WTC11 (cell line): Measurements from ENCODE around the gene P2RY1. TPM values are rescaled to one million over a fixed set of nuclear protein-coding genes. Genes with fewer than 3 reads are reported as not detected.
"Not testable (repeated sequence)": the region's sequence is repeated elsewhere in the genome, so short reads cannot be mapped to it uniquely, and the experiment has no call there.

Experiments
- ATAC-seq: fragments of 200-7000 bp; cut with Tn5 transposase; 2 replicates; pipeline ENCODE4 v1.10.0; 2021; ENCODE audit warnings: mild to moderate bottlenecking, moderate library complexity
- CTCF ChIA-PET: fragments of 300-600 bp; sonication (Branson Sonifier 250); formaldehyde crosslinking; loops from one replicate; lab custom pipeline; 2021; ENCODE audit warnings: antibody characterized with exemption; lab: Charles Lee
- POLR2A ChIA-PET: fragments of 350-600 bp; sonication (Branson Sonifier 250); formaldehyde crosslinking; loops from one replicate; lab custom pipeline; 2021; ENCODE audit warnings: antibody characterized with exemption; lab: Charles Lee
- DNase-seq: peaks from one replicate; pipeline ENCODE4 v3.0.0; 2021; ENCODE audit warnings: low spot score
- H3K27ac Mint-ChIP-seq: 2 replicates; pipeline ENCODE4 v1.8.0; 2021; ENCODE audit warnings: mixed read lengths
- H3K27me3 Mint-ChIP-seq: 2 replicates; pipeline ENCODE4 v1.8.0; 2021; ENCODE audit warnings: low read depth, mild to moderate bottlenecking, moderate library complexity, mixed read lengths
- H3K36me3 Mint-ChIP-seq: 2 replicates; pipeline ENCODE4 v1.8.0; 2021; ENCODE audit warnings: mixed read lengths
- H3K4me1 Mint-ChIP-seq: 2 replicates; pipeline ENCODE4 v1.8.0; 2022; ENCODE audit warnings: mixed read lengths
- H3K4me3 Mint-ChIP-seq: 2 replicates; pipeline ENCODE4 v1.8.0; 2021; ENCODE audit warnings: mild to moderate bottlenecking, moderate library complexity, mixed read lengths
- H3K9me3 Mint-ChIP-seq: 2 replicates; pipeline ENCODE4 v1.8.0; 2021; ENCODE audit warnings: mixed read lengths
- AR ChIP-seq: fragments of 250-450 bp; sonication (Bioruptor Pico); IDR thresholded peaks from 2 replicates; pipeline ENCODE4 v1.9.0; 2021; ENCODE audit warnings: mild to moderate bottlenecking
- CREB1 ChIP-seq: sonication (generic); formaldehyde crosslinking; IDR thresholded peaks from 2 replicates; pipeline ENCODE4 v1.8.0; 2023; ENCODE audit warnings: mild to moderate bottlenecking, missing genetic modification reagents
- EMX1 ChIP-seq: fragments of 250-450 bp; sonication (Bioruptor Pico); IDR thresholded peaks from 2 replicates; pipeline ENCODE4 v1.8.0; 2021; ENCODE audit warnings: mild to moderate bottlenecking
- FOXP1 ChIP-seq: sonication (generic); formaldehyde crosslinking; IDR thresholded peaks from 2 replicates; pipeline ENCODE4 v1.8.0; 2022; ENCODE audit warnings: missing genetic modification reagents, mild to moderate bottlenecking, moderate library complexity, borderline replicate concordance
- GTF2I ChIP-seq: fragments of 250-450 bp; sonication (Bioruptor Pico); conservative IDR thresholded peaks from 2 replicates; pipeline ENCODE4 v1.4.0; 2021; ENCODE audit warnings: mild to moderate bottlenecking
- NFYB ChIP-seq: sonication (generic); formaldehyde crosslinking; conservative IDR thresholded peaks from 2 replicates; pipeline ENCODE4 v1.8.0; 2022; ENCODE audit warnings: low read depth, missing genetic modification reagents
- OVOL2 ChIP-seq: fragments of 250-450 bp; sonication (Bioruptor Pico); IDR thresholded peaks from 2 replicates; pipeline ENCODE4 v1.9.0; 2021; ENCODE audit warnings: mild to moderate bottlenecking, borderline replicate concordance
- SOX15 ChIP-seq: fragments of 250-450 bp; sonication (Bioruptor Pico); IDR thresholded peaks from 2 replicates; pipeline ENCODE4 v1.9.0; 2021; ENCODE audit warnings: mild to moderate bottlenecking
- ZNF219 ChIP-seq: sonication (generic); formaldehyde crosslinking; IDR thresholded peaks from 2 replicates; pipeline ENCODE4 v1.8.0; 2023; ENCODE audit warnings: missing genetic modification reagents, mild to moderate bottlenecking, borderline replicate concordance
- ZSCAN18 ChIP-seq: fragments of 250-450 bp; sonication (Bioruptor Pico); IDR thresholded peaks from 2 replicates; pipeline ENCODE4 v2.1.2; 2022; ENCODE audit warnings: mild to moderate bottlenecking, moderate library complexity
- total RNA-seq: library from RNA; stranded (reverse); gene quantifications from 3 replicates; pipeline ENCODE4 v1.2.3, GENCODE V29; 2021
- TF ChIP-seq, protein P1 (sequence below): fragments of 250-450 bp; sonication (Bioruptor Pico); IDR thresholded peaks from 2 replicates; pipeline ENCODE4 v1.8.0; 2021; ENCODE audit warnings: mild to moderate bottlenecking
- TF ChIP-seq, protein P2 (sequence below): sonication (generic); formaldehyde crosslinking; IDR thresholded peaks from 2 replicates; pipeline ENCODE4 v1.8.0; 2022; ENCODE audit warnings: missing genetic modification reagents
- TF ChIP-seq, protein P3 (sequence below): sonication (generic); formaldehyde crosslinking; IDR thresholded peaks from 2 replicates; pipeline ENCODE4 v1.8.1; 2022; ENCODE audit warnings: mild to moderate bottlenecking, missing genetic modification reagents, moderate library complexity, borderline replicate concordance

P2RY1 gene
- total RNA-seq, 1 experiment from 2014 or later: 47.2 TPM

DNA sequence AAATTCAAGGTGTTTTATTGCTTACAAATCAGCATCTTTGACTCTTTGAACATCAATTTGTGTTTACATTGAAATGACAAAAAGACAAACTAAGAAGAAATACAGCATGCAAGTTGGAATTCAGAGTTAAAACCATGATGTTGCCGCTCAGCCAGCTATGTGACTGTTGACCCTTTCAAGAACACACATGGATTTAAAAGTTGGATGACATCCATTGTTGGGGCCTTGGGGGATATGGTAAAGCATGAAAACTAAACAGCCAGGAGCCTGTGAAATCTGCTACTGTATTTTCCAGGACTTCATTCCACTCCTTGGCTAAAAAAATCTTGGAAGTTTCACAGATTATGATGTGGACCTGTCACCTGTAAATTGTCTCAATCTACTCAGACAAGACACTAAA, 4.6 kb downstream of the P2RY1 start (continued):
- TF ChIP-seq OVOL2 (CRISPR knock-in tag): no peak
- TF ChIP-seq, all 79 proteins: peak for 0

GRCh38 chr3:152841131-152841530, 6.2 kb downstream of the P2RY1 start:
- DNase-seq (no peak), ATAC-seq (no peak)
- POLR2A ChIA-PET: no interaction called here
- H3K4me3 Mint-ChIP-seq: no peak overlapping the region
- CTCF ChIA-PET: no interaction called here
- no peaks in the 10 kb centered on the region for H3K9me3 Mint-ChIP-seq
- peaks cover 43% of the 10 kb centered on the region for H3K4me1 Mint-ChIP-seq
- TF ChIP-seq FOXP1 (CRISPR knock-in tag) (no peak), GTF2I (no peak), AR (CRISPR knock-in tag) (no peak), CREB1 (CRISPR knock-in tag) (no peak)
- H3K27ac Mint-ChIP-seq: no peak overlapping the region
- peaks cover 43% of the 10 kb centered on the region for H3K36me3 Mint-ChIP-seq
- H3K27me3 Mint-ChIP-seq: peaks cover 5% of the 10 kb centered on the region

DNA sequence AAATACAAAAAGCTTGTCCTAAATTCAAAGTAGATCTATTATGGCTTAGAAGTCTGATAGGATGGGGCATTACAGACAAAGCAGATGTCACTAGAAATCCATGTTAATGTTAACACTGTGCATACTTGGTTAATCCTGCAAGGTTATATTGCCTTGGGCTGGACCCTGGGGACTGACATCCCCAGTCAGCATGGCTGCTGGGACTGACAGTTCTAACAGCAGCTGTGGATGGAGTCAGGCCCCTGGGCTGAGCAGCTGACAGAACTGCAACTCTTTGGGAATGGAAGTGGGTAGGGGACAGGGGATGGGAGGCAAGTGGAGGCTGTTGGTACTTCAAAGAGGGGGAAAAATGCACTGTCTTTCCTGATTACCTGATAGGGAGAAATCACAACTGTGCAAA, 7.5 kb downstream of the P2RY1 start:
- Mint-ChIP-seq H3K9me3 (no peaks in the 10 kb centered on the region; the same call in 1 of the 2 replicates), H3K27me3 (no peaks in the 10 kb centered on the region), H3K27ac (no peak overlapping the region), H3K4me3 (no peak overlapping the region), H3K36me3 (peaks cover 31% of the 10 kb centered on the region), H3K4me1 (peaks cover 30% of the 10 kb centered on the region)
- CTCF ChIA-PET: interaction anchor here (1.0 kb wide), 1 partner anchor 370 kb away, joined by 4 read pairs; no protein-coding TSS in a partner anchor
- TF ChIP-seq ZNF219 (CRISPR knock-in tag) (no peak), ZSCAN18 (CRISPR knock-in tag) (no peak)
- TF ChIP-seq, protein P1, sequence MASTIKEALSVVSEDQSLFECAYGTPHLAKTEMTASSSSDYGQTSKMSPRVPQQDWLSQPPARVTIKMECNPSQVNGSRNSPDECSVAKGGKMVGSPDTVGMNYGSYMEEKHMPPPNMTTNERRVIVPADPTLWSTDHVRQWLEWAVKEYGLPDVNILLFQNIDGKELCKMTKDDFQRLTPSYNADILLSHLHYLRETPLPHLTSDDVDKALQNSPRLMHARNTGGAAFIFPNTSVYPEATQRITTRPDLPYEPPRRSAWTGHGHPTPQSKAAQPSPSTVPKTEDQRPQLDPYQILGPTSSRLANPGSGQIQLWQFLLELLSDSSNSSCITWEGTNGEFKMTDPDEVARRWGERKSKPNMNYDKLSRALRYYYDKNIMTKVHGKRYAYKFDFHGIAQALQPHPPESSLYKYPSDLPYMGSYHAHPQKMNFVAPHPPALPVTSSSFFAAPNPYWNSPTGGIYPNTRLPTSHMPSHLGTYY (CRISPR knock-in tag): no peak
- TF ChIP-seq, protein P2, sequence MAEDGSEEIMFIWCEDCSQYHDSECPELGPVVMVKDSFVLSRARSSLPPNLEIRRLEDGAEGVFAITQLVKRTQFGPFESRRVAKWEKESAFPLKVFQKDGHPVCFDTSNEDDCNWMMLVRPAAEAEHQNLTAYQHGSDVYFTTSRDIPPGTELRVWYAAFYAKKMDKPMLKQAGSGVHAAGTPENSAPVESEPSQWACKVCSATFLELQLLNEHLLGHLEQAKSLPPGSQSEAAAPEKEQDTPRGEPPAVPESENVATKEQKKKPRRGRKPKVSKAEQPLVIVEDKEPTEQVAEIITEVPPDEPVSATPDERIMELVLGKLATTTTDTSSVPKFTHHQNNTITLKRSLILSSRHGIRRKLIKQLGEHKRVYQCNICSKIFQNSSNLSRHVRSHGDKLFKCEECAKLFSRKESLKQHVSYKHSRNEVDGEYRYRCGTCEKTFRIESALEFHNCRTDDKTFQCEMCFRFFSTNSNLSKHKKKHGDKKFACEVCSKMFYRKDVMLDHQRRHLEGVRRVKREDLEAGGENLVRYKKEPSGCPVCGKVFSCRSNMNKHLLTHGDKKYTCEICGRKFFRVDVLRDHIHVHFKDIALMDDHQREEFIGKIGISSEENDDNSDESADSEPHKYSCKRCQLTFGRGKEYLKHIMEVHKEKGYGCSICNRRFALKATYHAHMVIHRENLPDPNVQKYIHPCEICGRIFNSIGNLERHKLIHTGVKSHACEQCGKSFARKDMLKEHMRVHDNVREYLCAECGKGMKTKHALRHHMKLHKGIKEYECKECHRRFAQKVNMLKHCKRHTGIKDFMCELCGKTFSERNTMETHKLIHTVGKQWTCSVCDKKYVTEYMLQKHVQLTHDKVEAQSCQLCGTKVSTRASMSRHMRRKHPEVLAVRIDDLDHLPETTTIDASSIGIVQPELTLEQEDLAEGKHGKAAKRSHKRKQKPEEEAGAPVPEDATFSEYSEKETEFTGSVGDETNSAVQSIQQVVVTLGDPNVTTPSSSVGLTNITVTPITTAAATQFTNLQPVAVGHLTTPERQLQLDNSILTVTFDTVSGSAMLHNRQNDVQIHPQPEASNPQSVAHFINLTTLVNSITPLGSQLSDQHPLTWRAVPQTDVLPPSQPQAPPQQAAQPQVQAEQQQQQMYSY (CRISPR knock-in tag): no peak
- peak; percentile 57 for ATAC-seq
- DNase-seq: no peak
- POLR2A ChIA-PET: no interaction called here

DNA sequence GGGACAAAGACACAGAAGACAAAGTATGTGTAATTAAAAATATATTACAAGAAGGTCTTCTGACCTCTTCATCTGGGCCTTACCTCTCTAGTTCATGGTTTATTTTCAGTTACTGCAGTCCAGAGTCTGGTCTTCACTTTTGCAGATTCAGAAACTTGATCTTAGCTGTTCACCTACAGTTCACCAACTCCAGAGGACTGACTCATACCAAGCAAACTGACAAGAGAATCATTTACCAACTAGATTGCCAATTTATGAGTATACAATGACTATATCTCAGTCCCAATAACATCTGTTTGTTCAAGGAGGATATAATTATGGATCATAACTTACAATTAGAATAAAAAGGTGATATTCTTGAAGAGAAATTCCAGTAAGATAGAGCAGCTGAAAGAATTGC, 9.0 kb downstream of the P2RY1 start:
- DNase-seq: no peak
- H3K9me3 Mint-ChIP-seq: no peaks in the 10 kb centered on the region; the same call in 1 of the 2 replicates
- H3K4me3 Mint-ChIP-seq: no peak overlapping the region
- CTCF ChIA-PET: interaction anchor here (1.9 kb wide), 1 partner anchor 10 kb away, joined by 4 read pairs; the partner anchor contains the start of gene P2RY1
- H3K27me3 Mint-ChIP-seq: peaks cover 2% of the 10 kb centered on the region; the same call in 1 of the 2 replicates
- no peak for ATAC-seq
- H3K4me1 Mint-ChIP-seq: peaks cover 16% of the 10 kb centered on the region
- peaks cover 18% of the 10 kb centered on the region for H3K36me3 Mint-ChIP-seq
- POLR2A ChIA-PET: no interaction called here
- TF ChIP-seq EMX1 (CRISPR knock-in tag): no peak
- TF ChIP-seq, protein P3, sequence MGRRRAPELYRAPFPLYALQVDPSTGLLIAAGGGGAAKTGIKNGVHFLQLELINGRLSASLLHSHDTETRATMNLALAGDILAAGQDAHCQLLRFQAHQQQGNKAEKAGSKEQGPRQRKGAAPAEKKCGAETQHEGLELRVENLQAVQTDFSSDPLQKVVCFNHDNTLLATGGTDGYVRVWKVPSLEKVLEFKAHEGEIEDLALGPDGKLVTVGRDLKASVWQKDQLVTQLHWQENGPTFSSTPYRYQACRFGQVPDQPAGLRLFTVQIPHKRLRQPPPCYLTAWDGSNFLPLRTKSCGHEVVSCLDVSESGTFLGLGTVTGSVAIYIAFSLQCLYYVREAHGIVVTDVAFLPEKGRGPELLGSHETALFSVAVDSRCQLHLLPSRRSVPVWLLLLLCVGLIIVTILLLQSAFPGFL (CRISPR knock-in tag): no peak
- TF ChIP-seq SOX15 (CRISPR knock-in tag): no peak
- TF ChIP-seq NFYB (CRISPR knock-in tag): no peak
- H3K27ac Mint-ChIP-seq: no peak overlapping the region

DNA sequence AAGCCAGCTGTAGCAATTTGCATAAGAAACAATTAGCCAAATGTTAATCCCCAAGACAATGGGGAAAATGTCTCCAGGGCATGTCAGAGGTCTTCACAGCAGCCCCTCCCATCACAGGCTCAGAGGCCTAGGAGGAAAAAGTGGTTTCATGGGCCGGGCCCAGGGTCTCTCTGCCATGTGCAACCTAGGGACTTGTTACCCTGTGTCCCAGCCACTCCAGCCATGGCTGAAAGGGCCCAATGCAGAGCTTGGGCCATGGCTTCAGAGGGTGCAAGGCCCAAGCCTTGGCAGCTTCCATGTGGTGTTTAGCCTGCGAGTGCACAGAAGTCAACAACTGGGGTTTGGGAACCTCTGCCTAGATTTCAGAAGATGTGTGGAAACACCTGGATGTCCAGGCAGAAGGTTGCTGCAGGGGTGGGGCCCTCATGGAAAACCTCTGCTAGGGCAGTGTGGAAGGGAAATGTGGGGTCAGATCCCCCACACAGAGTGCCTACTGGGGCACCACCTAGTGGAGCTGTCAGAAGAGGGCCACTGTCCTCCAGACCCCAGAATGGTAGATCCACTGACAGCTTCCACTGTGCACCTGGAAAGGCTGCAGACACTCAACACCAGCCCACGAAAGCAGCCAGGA, 11.8 kb downstream of the P2RY1 start:
- H3K4me3 Mint-ChIP-seq, CTCF ChIA-PET, H3K27ac Mint-ChIP-seq, POLR2A ChIA-PET, H3K27me3 Mint-ChIP-seq, H3K9me3 Mint-ChIP-seq, ATAC-seq, H3K4me1 Mint-ChIP-seq, DNase-seq: not testable (repeated sequence)
- peaks cover 27% of the 10 kb centered on the region for H3K36me3 Mint-ChIP-seq

DNA sequence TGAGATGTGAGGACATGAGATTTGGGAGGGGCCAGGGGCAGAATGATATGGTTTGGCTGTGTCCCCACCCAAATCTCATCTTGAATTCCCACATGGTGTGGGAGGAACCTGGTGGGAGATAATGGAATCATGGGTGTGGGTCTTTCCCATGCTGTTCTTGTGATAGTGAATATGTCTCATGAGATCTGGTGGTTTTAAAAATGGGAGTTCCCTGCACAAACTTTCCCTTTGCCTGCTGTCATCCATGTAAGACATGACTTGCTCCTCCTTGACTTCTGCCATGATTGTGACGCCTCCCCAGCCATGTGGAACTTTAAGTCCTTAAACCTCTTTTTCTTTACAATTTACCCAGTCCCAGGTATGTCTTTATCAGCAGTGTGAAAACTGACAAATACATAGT, 12.7 kb downstream of the P2RY1 start:
- peaks cover 28% of the 10 kb centered on the region for H3K36me3 Mint-ChIP-seq
- CTCF ChIA-PET, H3K4me3 Mint-ChIP-seq, H3K4me1 Mint-ChIP-seq, ATAC-seq, DNase-seq, H3K27ac Mint-ChIP-seq, H3K27me3 Mint-ChIP-seq, POLR2A ChIA-PET, H3K9me3 Mint-ChIP-seq: not testable (repeated sequence)
